Epidermal melanocyte (primary cell): ENCODE measurements around the gene RNF181.
"Not testable (repeated sequence)": the region's sequence is repeated elsewhere in the genome, so short reads cannot be mapped to it uniquely, and the experiment has no call there.

Experiments used
- DNase-seq: peaks from one replicate; pipeline ENCODE4 v3.0.0; 2011; ENCODE audit warnings: low spot score; ENCODE audit not compliant: insufficient read length

The RNF181 gene

GRCh38 chr2:85613717-85614515 is 18.4 kb downstream of the RNF181 start:
- DNase-seq, result no peak

GRCh38 chr2:85614757-85615156 is 19.2 kb downstream of the RNF181 start:
- not testable (repeated sequence) for DNase-seq

GRCh38 chr2:85615413-85615728 is 19.8 kb downstream of the RNF181 start:
- no peak for DNase-seq

GRCh38 chr2:85617723-85618122 is 22.2 kb downstream of the RNF181 start:
- DNase-seq, result not testable (repeated sequence)

GRCh38 chr2:85619617-85620016 is 24.1 kb downstream of the RNF181 start:
- DNase-seq, result no peak

- no peak for DNase-seq
Observed at GRCh38 chr2:85621338-85621737, 25.8 kb downstream of the RNF181 start.

GRCh38 chr2:85623991-85624390 is 28.4 kb downstream of the RNF181 start:
- DNase-seq, result no peak

- no peak for DNase-seq
Observed at GRCh38 chr2:85628658-85629057, 33.1 kb downstream of the RNF181 start.

GRCh38 chr2:85631316-85631715 is 35.8 kb downstream of the RNF181 start:
- no peak for DNase-seq

GRCh38 chr2:85635011-85635410 is 39.5 kb downstream of the RNF181 start:
- no peak for DNase-seq

- no peak for DNase-seq
Observed at GRCh38 chr2:85635636-85636035, 40.1 kb downstream of the RNF181 start.

- DNase-seq, result no peak
Observed at GRCh38 chr2:85642725-85643124, 47.2 kb downstream of the RNF181 start.

- DNase-seq, result no peak
Observed at GRCh38 chr2:85644909-85645308, 49.4 kb downstream of the RNF181 start.

- no peak for DNase-seq
Observed at GRCh38 chr2:85646166-85646565, 50.6 kb downstream of the RNF181 start.
